Keratinocyte (primary cell): Measurements from ENCODE around the gene ARHGAP32. TPM values are rescaled to one million over a fixed set of nuclear protein-coding genes. Genes with fewer than 3 reads are reported as not detected.

Experiments
- DNase-seq: peaks from one replicate; pipeline ENCODE4 v3.0.0-alpha.2; 2011; ENCODE audit warnings: low read depth, missing footprints, low spot score
- FAIRE-seq: peaks from 2 replicates; lab custom pipeline; 2011; peaks lifted over from hg19 to GRCh38; lab: Jason Lieb, UNC
- H2AFZ ChIP-seq: 2 replicates; pipeline ENCODE4 v1.6.0; 2012; ENCODE audit warnings: low read length, control low read depth, inconsistent platforms; ENCODE audit not compliant: control insufficient read depth
- H3K27ac ChIP-seq: 2 replicates; pipeline ENCODE4 v1.5.1; 2011; ENCODE audit warnings: low read length; ENCODE audit not compliant: control insufficient read depth, insufficient read depth
- H3K27me3 ChIP-seq: 3 replicates; pipeline ENCODE4 v1.6.0; 2011; ENCODE audit warnings: low read length; ENCODE audit not compliant: control insufficient read depth, insufficient read depth; ENCODE audit errors: extremely low read depth
- H3K36me3 ChIP-seq, 2 experiments: 2 replicates in 1 of 2; 3 replicates in 1 of 2; pipeline ENCODE4 v1.5.1; 2011; ENCODE audit warnings: low read length in 2 of 2, mild to moderate bottlenecking in 1 of 2; ENCODE audit not compliant: control insufficient read depth in 2 of 2, insufficient read depth in 2 of 2; ENCODE audit errors: extremely low read depth in 1 of 2
- H3K4me1 ChIP-seq: 3 replicates; pipeline ENCODE4 v1.5.1; 2011; ENCODE audit warnings: low read length; ENCODE audit not compliant: control insufficient read depth, insufficient read depth; ENCODE audit errors: extremely low read depth
- H3K4me2 ChIP-seq: 3 replicates; pipeline ENCODE4 v1.6.0; 2011; ENCODE audit warnings: low read depth, low read length; ENCODE audit not compliant: control insufficient read depth, insufficient read depth; ENCODE audit errors: extremely low read depth
- H3K4me3 ChIP-seq, 3 experiments: fragments of 200-600 bp in 1 of 3; sonication (generic) in 1 of 3; 2 replicates in 2 of 3; 3 replicates in 1 of 3; pipeline ENCODE4 v1.5.1; 2011 to 2016; ENCODE audit warnings: low read length in 3 of 3, mild to moderate bottlenecking in 3 of 3, control low read depth in 2 of 3, inconsistent platforms in 1 of 3, low read depth in 1 of 3, mixed read lengths in 1 of 3, mixed run types in 1 of 3, moderate library complexity in 1 of 3; ENCODE audit not compliant: control insufficient read depth in 2 of 3, insufficient read depth in 2 of 3; ENCODE audit errors: extremely low read depth in 1 of 3
- H3K79me2 ChIP-seq: 2 replicates; pipeline ENCODE4 v1.6.0; 2012; ENCODE audit warnings: low read length; ENCODE audit not compliant: control insufficient read depth, insufficient read depth
- H3K9ac ChIP-seq: 3 replicates; pipeline ENCODE4 v1.6.0; 2011; ENCODE audit warnings: low read length; ENCODE audit not compliant: control insufficient read depth, insufficient read depth; ENCODE audit errors: extremely low read depth
- H3K9me1 ChIP-seq: 3 replicates; pipeline ENCODE4 v1.6.0; 2011; ENCODE audit warnings: low read length; ENCODE audit not compliant: control insufficient read depth, insufficient read depth; ENCODE audit errors: extremely low read depth
- H3K9me3 ChIP-seq: 2 replicates; pipeline ENCODE4 v1.5.1; 2012; ENCODE audit warnings: low read depth, low read length; ENCODE audit not compliant: control insufficient read depth
- H4K20me1 ChIP-seq: 3 replicates; pipeline ENCODE4 v1.6.0; 2011; ENCODE audit warnings: low read length; ENCODE audit not compliant: control insufficient read depth, insufficient read depth; ENCODE audit errors: extremely low read depth
- EZH2 ChIP-seq: IDR thresholded peaks from one replicate; pipeline ENCODE4 v1.6.1; 2012; ENCODE audit warnings: inconsistent platforms, mild to moderate bottlenecking, low read length, moderate library complexity
- dilution Hi-C: fragments of 300-500 bp; cut with MboI; formaldehyde crosslinking; loops from one replicate; pipeline ENCODE4 v1.7.0; 2020; ENCODE audit warnings: low sequenced_read_pairs; ENCODE audit not compliant: extremely low pct_ligation_motif_present
- polyA plus RNA-seq, 5 experiments: library from polyadenylated mRNA; depleted of rRNA in 3 of 5; stranded (reverse) in 3 of 5; stranded (forward) in 1 of 5; unstranded in 1 of 5; fragments of >200 nt; gene quantifications; 1 replicate in 1 of 5; 2 replicates in 3 of 5; 3 replicates in 1 of 5; pipeline versions ENCODE4 v1.2.1 to v1.2.3, GENCODE V29; 2011 to 2012; ENCODE audit warnings: missing spikeins in 2 of 5, low read depth in 1 of 5, low replicate concordance in 1 of 5
- TF ChIP-seq, protein P1 (sequence below), 3 experiments: IDR thresholded peaks in 1 of 3; conservative IDR thresholded peaks in 1 of 3; optimal IDR thresholded peaks in 1 of 3; 2 replicates in 2 of 3; 3 replicates in 1 of 3; pipeline versions ENCODE3 to v1.5.1; 2011; ENCODE audit warnings: low read length in 3 of 3, mild to moderate bottlenecking in 3 of 3, moderate library complexity in 2 of 3, control low read depth in 1 of 3, inconsistent platforms in 1 of 3; ENCODE audit not compliant: insufficient read depth in 2 of 3; ENCODE audit errors: extremely low read depth in 1 of 3

Gene ARHGAP32
- polyA plus RNA-seq, 1 donor (not counting 4 experiments of a cell fraction or from before 2014, with no cell fraction given): 10.8 TPM

DNA sequence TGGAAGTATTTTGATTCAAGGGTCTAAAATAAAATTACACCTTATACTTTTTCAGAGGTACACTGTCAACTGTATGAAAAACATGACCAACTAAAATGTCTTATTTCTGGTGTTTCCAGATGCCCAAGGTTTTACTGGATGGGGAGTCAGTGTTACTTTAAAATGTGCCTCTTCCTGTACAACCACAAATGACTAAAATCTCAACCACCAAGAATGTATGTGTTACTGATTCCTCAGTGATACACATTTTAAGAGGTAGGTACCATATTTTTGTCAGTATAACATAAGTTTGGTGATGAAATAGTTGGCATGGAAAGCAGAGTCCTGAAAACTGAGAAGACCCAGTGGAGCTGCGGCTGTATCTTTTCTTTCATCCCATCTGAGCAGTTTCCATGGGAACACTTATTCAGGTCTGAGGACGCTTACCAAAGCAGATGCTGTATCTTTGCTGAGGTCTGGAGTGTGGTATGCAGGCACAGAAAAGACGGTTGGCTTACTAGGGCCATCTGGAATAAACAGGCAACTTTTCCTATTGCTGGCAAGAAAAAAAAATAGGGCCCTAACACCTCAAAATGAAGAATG lies 228.3 kb downstream of the ARHGAP32 start:
- dilution Hi-C loops: no loop called here
- no peaks in the 10 kb centered on the region for H3K27me3 ChIP-seq
- H2AFZ ChIP-seq: no peak overlapping the region
- H3K9me1 ChIP-seq: no peaks in the 10 kb centered on the region
- DNase-seq: no peak
- peaks cover 0 to under 1% of the 10 kb centered on the region in 2 experiments for H3K36me3 ChIP-seq
- H3K4me3 ChIP-seq: no peak overlapping the region
- no peaks in the 10 kb centered on the region for H4K20me1 ChIP-seq
- no peak overlapping the region for H3K9ac ChIP-seq
- TF ChIP-seq, protein P1, sequence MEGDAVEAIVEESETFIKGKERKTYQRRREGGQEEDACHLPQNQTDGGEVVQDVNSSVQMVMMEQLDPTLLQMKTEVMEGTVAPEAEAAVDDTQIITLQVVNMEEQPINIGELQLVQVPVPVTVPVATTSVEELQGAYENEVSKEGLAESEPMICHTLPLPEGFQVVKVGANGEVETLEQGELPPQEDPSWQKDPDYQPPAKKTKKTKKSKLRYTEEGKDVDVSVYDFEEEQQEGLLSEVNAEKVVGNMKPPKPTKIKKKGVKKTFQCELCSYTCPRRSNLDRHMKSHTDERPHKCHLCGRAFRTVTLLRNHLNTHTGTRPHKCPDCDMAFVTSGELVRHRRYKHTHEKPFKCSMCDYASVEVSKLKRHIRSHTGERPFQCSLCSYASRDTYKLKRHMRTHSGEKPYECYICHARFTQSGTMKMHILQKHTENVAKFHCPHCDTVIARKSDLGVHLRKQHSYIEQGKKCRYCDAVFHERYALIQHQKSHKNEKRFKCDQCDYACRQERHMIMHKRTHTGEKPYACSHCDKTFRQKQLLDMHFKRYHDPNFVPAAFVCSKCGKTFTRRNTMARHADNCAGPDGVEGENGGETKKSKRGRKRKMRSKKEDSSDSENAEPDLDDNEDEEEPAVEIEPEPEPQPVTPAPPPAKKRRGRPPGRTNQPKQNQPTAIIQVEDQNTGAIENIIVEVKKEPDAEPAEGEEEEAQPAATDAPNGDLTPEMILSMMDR (optimal IDR thresholded peaks at IDR 0.05 in 1 of 3, IDR thresholded peaks at IDR 0.05 in 1 of 3, conservative IDR thresholded peaks at IDR 0.05 in 1 of 3; ENCODE audit: extremely low read depth in 1 of 3, insufficient read depth in 2 of 3, low read length in 3 of 3): no peak
- no peak for TF ChIP-seq EZH2
- H3K4me1 ChIP-seq: no peaks in the 10 kb centered on the region
- H3K79me2 ChIP-seq: no peaks in the 10 kb centered on the region
- no peak overlapping the region for H3K27ac ChIP-seq
- no peaks in the 10 kb centered on the region for H3K9me3 ChIP-seq
- FAIRE-seq: no peak
- H3K4me2 ChIP-seq: no peak overlapping the region

DNA sequence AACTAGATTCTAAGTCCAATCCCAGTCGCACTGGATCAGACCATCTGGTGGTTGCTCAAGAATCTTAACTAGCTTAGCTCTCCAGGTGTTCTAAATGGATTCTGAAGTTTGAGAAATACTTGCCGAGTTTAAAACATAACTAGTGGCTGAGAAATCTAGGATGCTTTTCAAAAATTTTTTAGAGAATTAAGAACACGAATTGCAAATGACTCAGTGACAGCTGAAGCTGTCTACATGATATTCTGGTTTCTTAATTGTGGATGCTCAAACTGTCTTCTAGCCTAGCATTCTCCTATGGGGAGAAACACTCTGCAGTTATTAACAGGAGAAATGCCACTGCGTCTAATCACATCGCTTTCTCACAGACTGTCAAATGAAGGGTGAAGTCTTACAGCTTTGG lies 229.2 kb downstream of the ARHGAP32 start:
- Histone ChIP-seq H3K4me1 (no peaks in the 10 kb centered on the region), H3K9me3 (no peaks in the 10 kb centered on the region), H3K27ac (no peak overlapping the region), H2AFZ (no peak overlapping the region), H4K20me1 (no peaks in the 10 kb centered on the region), H3K4me3 (no peak overlapping the region), H3K36me3 (no peaks in the 10 kb centered on the region), H3K9ac (no peak overlapping the region), H3K79me2 (no peaks in the 10 kb centered on the region), H3K27me3 (no peaks in the 10 kb centered on the region), H3K9me1 (no peaks in the 10 kb centered on the region), H3K4me2 (no peak overlapping the region)
- FAIRE-seq: peak; percentile 5
- no peak for TF ChIP-seq EZH2
- TF ChIP-seq, protein P1 (optimal IDR thresholded peaks at IDR 0.05 in 1 of 3, IDR thresholded peaks at IDR 0.05 in 1 of 3, conservative IDR thresholded peaks at IDR 0.05 in 1 of 3; ENCODE audit: extremely low read depth in 1 of 3, insufficient read depth in 2 of 3, low read length in 3 of 3): no peak
- no peak for DNase-seq
- dilution Hi-C loops: no loop called here
